ENCODE results near the gene AAK1.
"Not testable (repeated sequence)": the region's sequence is repeated elsewhere in the genome, so short reads cannot be mapped to it uniquely, and the experiment has no call there.

The AAK1 gene

DNA sequence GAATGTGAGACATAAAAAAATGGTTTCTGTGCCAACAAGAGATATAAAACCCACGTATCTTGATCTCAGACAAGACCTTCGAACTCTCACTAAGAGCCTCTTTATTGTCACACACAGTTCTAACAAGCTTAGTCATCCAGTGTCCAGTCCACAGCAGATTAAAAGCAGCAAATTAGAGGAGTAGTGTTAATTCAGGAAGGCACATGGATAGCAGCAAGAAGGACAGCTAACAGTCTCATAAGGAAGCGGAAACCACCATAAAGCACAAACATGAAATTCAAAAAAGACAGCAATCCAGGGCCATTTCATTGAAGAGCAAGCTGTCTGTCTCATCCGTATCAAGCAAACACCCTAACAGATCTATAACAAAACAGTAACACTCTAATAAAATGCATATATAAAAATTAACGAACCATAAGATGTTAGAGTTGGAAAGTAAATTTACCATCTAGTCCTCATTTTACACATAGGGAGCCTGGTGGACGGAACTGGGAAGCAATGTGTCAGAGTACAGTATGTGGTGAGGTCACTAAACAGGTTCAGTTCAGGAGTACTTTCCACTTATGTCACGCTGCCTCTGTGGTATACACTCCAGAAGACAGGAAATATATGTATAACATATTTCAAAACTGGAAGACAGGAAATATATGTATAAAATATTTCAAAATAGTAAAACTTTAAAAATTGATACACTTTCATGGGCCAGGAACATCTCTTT is 18.3 kb downstream of the AAK1 start:
- DNase-seq (ENCODE audit: low spot score), result no peak

- no peak for DNase-seq (ENCODE audit: low spot score)
Observed at GRCh38 chr2:69624611-69625010, 18.9 kb downstream of the AAK1 start.

- DNase-seq (ENCODE audit: low spot score), result no peak
Observed at GRCh38 chr2:69624131-69624530, 19.4 kb downstream of the AAK1 start.

GRCh38 chr2:69623236-69623635 is 20.3 kb downstream of the AAK1 start:
- DNase-seq (ENCODE audit: low spot score), result no peak

GRCh38 chr2:69622805-69623204 is 20.7 kb downstream of the AAK1 start:
- not testable (repeated sequence) for DNase-seq (ENCODE audit: low spot score)

- not testable (repeated sequence) for DNase-seq (ENCODE audit: low spot score)
Observed at GRCh38 chr2:69622017-69622540, 21.5 kb downstream of the AAK1 start.

DNA sequence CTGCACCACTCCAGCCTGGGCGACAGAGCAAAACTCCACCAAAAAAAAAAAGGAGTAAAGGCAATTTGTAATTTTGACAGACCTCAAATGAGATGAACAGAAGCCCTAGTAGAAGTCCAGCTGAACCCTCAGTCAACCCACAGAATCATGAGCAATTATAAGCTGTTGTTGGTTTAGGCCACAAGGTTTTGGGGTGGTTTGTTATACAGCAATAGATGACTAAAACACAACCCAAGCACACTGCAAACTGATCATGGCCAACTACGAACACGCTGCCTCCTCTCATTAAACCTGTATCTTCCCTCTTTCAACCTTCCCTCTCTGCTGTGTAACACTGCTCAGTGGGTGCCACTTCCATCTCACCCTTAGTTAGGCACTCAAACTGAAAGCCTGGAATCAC is 22.1 kb downstream of the AAK1 start:
- DNase-seq (ENCODE audit: low spot score), result no peak

DNA sequence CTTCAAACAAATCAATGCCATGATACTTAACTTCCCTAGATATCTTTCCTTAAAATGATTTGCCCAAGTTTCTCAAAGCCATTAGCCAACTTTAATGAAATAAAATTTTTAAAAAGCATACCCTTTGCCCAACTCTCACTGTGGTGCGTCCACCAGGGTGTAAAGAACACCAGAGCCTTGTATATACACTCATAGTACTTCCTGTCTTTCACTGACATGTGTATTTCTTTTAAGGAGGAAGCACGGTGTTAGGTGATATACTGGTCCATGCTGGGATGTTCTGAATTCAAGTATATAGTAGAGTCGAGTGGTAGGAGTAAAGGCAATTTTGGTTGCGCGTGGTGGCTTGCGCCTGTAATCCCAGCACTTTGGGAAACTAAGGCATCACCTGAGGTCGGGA is 22.7 kb downstream of the AAK1 start:
- DNase-seq (ENCODE audit: low spot score), result no peak

DNA sequence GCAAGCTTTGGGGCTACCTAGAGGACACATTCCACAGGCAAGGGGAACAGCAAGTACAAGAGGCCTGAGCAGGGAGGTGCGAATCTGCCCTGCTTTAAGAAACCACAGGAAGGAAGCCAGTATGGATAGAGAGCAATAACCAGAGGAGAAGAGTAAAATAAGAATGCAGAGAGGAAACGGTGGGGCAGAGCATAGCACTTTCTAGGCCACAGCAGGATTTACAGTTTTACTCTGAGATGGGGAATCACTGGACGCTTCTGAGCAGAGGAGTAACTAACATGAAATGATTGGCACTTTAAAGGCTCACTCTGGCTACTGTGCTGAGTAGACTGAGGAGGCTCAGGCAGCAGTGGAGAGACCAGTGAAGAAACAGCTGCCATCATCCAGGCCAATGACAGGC is 23.8 kb downstream of the AAK1 start:
- DNase-seq (ENCODE audit: low spot score), result no peak

GRCh38 chr2:69618362-69618761 is 25.2 kb downstream of the AAK1 start:
- no peak for DNase-seq (ENCODE audit: low spot score)

DNA sequence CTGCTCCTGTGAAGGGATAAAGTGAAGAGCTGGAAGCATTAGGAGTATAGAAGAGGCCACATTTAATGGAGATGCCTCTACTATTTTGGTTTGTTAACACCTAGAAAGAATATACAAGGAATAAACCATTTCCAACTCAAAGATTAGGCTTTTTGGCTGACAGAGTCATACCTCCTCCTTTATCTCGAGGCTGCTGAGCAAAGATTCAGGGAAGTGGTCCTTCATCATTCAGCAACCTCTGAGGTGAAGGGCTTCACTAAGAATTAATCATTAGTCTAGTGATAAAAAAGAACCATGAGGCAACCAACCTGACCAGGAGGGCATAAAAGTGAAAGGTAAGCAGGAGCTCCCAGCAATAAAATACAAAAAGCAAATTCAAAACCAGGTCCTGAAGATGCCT is 25.8 kb downstream of the AAK1 start:
- no peak for DNase-seq (ENCODE audit: low spot score)

GRCh38 chr2:69616755-69617154 is 26.8 kb downstream of the AAK1 start:
- DNase-seq (ENCODE audit: low spot score), result no peak

GRCh38 chr2:69615969-69616368 is 27.6 kb downstream of the AAK1 start:
- DNase-seq (ENCODE audit: low spot score), result no peak

- peak; percentile 36 for DNase-seq (ENCODE audit: low spot score)
Observed at GRCh38 chr2:69615078-69615625, 28.4 kb downstream of the AAK1 start.

DNA sequence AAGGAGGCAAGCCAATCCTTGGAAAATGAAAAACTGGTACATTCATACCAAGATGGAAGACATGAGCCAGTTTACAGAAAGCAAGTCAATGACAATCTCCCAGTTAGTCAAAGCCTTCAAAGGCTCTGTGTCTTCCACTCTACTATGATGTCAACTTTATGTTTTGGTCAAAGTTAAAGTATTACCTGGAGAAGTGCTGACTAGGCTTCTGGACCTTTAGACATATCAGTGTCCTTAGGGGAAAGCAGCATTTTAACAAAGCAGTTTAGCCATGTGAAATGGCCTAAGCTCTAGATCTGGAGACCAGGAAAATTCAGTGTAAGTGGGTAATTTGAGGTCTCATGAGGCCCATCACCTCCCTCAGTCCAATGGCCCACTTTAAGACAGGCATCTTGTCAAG is 30.8 kb downstream of the AAK1 start:
- no peak for DNase-seq (ENCODE audit: low spot score)

DNA sequence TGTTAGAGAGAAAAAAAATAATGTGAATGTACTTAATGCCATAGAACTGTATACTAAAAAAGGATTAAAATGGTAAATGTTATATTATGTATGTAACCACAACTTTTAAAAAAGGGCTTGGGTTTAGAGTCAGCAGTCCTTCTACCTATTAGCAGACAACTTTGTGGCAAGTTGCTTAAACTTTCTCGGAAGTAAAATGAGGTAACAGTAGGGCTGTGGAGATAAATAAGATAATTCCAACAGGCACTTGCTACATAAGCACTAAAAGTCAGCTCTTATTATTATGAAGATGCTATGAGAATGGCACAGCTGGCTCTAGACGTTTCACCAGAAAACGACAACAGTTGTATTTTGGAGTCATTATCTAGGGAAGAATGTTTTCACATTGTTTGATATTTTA is 31.3 kb downstream of the AAK1 start:
- no peak for DNase-seq (ENCODE audit: low spot score)

DNA sequence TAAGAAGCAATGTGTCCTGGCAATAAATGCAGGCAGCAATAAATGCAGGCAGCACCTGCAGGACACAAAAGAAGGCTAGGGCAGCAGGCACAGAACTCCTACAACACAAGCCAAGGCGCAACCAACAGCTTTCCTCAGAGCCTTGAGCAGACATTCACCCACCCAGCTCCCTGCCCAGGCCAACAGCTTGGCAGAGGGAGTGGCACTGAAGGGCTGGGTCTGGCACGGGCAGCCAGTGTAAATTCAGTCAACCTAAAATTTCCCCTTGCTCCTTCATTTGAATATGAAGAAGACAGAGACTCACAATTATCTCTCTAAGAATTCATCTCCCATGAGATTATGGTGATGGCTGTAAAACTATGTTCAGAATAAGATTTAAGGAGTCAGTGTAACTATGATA is 35.4 kb downstream of the AAK1 start:
- DNase-seq (ENCODE audit: low spot score), result no peak

GRCh38 chr2:69606771-69607170 is 36.8 kb downstream of the AAK1 start:
- DNase-seq (ENCODE audit: low spot score), result not testable (repeated sequence)

- no peak for DNase-seq (ENCODE audit: low spot score)
Observed at GRCh38 chr2:69605284-69605683, 38.3 kb downstream of the AAK1 start.

DNA sequence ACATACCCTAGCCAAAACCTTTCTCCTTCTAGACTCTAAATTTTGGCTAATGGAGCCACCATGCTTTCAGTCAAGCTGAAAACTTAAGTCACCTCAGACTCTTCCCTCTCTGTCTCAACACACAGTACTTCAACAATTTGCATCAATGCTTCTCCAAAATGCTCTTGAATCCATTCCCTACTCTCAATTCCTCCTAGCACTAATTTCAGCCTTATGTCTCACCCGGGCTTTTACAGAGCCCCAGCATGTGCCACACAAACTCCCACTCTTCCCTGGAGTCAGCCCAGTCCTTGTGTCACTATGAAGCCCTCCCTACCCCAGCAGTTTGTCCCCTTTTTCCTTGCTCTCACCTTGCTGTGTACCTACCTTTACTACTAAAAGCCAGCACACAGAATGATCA is 38.7 kb downstream of the AAK1 start:
- DNase-seq (ENCODE audit: low spot score), result no peak

DNA sequence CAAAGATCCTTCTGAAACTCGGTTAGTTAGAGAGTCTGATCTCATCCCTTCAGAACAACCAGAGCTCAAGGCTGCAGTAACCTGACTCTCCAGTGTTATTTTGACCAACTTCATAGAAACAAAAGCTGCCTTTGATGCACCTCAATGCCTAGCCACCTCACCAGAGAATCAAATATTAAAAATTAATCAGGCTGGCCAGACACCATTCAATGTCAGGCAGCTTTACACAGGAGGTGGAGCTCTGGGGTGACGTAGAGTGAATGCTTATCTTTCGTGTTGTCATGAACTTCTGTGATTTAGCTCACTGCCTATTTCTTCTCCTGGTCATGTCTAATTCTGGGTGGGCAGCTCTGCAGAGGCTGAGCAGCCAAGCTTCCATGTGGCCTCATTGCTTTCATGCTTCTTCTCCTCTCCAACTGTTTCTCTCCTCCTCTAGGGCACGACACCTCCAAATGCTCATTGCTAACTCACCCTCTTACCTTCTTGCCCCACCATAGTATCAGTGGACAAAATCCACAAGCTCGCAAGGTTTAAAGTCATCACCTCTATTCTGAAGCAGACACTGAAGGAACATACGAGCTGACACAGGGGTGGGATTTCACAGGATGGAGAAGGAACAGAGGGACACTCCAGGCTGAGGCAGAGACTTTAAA is 39.4 kb downstream of the AAK1 start:
- DNase-seq (ENCODE audit: low spot score), result no peak

- no peak for DNase-seq (ENCODE audit: low spot score)
Observed at GRCh38 chr2:69603146-69603743, 40.3 kb downstream of the AAK1 start.

DNA sequence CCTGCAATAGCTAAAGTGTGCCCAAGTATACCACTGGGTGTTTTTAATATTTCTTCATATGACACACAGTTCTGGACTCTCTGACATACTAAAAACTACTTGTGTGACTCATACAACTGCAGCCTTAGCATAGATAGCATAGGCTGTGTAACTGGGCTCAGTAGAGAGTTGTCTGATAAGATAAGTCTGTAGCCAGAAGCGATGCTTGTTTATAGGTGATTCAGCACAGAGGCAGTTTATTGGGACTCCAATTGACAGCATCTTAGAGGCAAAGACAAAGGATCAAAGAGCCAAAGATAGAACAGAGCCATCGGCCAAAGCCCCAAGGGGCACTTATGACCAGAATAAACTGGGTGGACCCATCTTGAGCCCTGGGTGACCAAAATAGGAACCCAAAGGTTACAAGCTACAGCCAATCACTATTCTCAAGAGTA is 42.3 kb downstream of the AAK1 start:
- DNase-seq (ENCODE audit: low spot score), result peak; percentile 74
